ENCODE data around the gene ANKHD1. TPM values are rescaled to one million over a fixed set of nuclear protein-coding genes. Genes with fewer than 3 reads are reported as not detected.

Gene ANKHD1
- polyA plus RNA-seq, 1 donor from 2014 or later, result 61.8 TPM

DNA sequence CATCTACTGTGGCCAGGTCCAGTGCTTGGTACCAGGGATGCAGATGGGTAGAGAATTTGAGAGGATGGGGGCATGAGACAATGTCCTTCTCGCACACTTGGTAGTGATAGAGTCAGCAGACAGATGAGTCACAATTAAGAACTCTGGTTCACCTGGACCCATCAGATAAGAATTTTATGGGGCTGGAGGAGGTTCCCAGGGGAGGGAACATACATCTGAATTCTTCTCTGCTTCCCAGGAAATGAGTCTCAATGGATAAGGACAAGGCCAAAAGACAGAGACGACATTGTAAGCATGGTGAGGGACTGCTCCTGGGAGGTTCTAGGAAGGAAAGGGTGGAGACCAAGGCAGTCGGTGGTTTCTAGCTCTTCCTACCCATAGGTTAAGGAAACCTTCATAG is 36.4 kb upstream of the ANKHD1 start:
- H2AFZ ChIP-seq (ENCODE audit: low read depth, low read length), result no peak overlapping the region
- H3K36me3 ChIP-seq (ENCODE audit: insufficient read depth, low read length), result no peaks in the 10 kb centered on the region
- no peaks in the 10 kb centered on the region for H3K27me3 ChIP-seq (ENCODE audit: insufficient read depth, low read depth, low read length)
- H3K9me2 ChIP-seq (ENCODE audit: insufficient read depth, low read length), result no peaks in the 10 kb centered on the region
- no peaks in the 10 kb centered on the region for H4K20me1 ChIP-seq (ENCODE audit: insufficient read depth)
- H3F3A ChIP-seq (ENCODE audit: insufficient read depth, low read length, poor library complexity, severe bottlenecking), result no peaks in the 10 kb centered on the region
- no peaks in the 10 kb centered on the region for H3K79me2 ChIP-seq (replicated peaks; ENCODE audit: insufficient read depth, low read length)
- no peak for TF ChIP-seq SMC3 (conservative IDR thresholded peaks at IDR 0.05; ENCODE audit: poor library complexity)
- TF ChIP-seq EZH2 (IDR thresholded peaks at IDR 0.05; ENCODE audit: borderline replicate concordance, insufficient read depth, low read length, poor library complexity, severe bottlenecking), result no peak
- no peak for TF ChIP-seq RAD21 (conservative IDR thresholded peaks at IDR 0.05)
- TF ChIP-seq, protein P1, sequence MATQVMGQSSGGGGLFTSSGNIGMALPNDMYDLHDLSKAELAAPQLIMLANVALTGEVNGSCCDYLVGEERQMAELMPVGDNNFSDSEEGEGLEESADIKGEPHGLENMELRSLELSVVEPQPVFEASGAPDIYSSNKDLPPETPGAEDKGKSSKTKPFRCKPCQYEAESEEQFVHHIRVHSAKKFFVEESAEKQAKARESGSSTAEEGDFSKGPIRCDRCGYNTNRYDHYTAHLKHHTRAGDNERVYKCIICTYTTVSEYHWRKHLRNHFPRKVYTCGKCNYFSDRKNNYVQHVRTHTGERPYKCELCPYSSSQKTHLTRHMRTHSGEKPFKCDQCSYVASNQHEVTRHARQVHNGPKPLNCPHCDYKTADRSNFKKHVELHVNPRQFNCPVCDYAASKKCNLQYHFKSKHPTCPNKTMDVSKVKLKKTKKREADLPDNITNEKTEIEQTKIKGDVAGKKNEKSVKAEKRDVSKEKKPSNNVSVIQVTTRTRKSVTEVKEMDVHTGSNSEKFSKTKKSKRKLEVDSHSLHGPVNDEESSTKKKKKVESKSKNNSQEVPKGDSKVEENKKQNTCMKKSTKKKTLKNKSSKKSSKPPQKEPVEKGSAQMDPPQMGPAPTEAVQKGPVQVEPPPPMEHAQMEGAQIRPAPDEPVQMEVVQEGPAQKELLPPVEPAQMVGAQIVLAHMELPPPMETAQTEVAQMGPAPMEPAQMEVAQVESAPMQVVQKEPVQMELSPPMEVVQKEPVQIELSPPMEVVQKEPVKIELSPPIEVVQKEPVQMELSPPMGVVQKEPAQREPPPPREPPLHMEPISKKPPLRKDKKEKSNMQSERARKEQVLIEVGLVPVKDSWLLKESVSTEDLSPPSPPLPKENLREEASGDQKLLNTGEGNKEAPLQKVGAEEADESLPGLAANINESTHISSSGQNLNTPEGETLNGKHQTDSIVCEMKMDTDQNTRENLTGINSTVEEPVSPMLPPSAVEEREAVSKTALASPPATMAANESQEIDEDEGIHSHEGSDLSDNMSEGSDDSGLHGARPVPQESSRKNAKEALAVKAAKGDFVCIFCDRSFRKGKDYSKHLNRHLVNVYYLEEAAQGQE (IDR thresholded peaks at IDR 0.05; ENCODE audit: borderline replicate concordance), result no peak
- no peak for TF ChIP-seq EP300 (conservative IDR thresholded peaks at IDR 0.05; ENCODE audit: poor library complexity, severe bottlenecking)
- no peak for TF ChIP-seq MXI1 (conservative IDR thresholded peaks at IDR 0.05; ENCODE audit: poor library complexity, severe bottlenecking)
- TF ChIP-seq POLR2AphosphoS5 (IDR thresholded peaks at IDR 0.05), result no peak
- TF ChIP-seq, protein P2, sequence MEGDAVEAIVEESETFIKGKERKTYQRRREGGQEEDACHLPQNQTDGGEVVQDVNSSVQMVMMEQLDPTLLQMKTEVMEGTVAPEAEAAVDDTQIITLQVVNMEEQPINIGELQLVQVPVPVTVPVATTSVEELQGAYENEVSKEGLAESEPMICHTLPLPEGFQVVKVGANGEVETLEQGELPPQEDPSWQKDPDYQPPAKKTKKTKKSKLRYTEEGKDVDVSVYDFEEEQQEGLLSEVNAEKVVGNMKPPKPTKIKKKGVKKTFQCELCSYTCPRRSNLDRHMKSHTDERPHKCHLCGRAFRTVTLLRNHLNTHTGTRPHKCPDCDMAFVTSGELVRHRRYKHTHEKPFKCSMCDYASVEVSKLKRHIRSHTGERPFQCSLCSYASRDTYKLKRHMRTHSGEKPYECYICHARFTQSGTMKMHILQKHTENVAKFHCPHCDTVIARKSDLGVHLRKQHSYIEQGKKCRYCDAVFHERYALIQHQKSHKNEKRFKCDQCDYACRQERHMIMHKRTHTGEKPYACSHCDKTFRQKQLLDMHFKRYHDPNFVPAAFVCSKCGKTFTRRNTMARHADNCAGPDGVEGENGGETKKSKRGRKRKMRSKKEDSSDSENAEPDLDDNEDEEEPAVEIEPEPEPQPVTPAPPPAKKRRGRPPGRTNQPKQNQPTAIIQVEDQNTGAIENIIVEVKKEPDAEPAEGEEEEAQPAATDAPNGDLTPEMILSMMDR (IDR thresholded peaks at IDR 0.05; ENCODE audit: poor library complexity, severe bottlenecking), result no peak
- TF ChIP-seq TAF1 (IDR thresholded peaks at IDR 0.05; ENCODE audit: low read depth), result no peak
- no peak overlapping the region for H3K27ac ChIP-seq (ENCODE audit: low read length)
- no peak overlapping the region for H3K4me2 ChIP-seq (ENCODE audit: low read length)
- no peak overlapping the region for H3K9ac ChIP-seq (ENCODE audit: low read length)
- no peaks in the 10 kb centered on the region for H3K9me3 ChIP-seq (ENCODE audit: low read length)
- no peak overlapping the region for H3K4me3 ChIP-seq (ENCODE audit: low read length)

DNA sequence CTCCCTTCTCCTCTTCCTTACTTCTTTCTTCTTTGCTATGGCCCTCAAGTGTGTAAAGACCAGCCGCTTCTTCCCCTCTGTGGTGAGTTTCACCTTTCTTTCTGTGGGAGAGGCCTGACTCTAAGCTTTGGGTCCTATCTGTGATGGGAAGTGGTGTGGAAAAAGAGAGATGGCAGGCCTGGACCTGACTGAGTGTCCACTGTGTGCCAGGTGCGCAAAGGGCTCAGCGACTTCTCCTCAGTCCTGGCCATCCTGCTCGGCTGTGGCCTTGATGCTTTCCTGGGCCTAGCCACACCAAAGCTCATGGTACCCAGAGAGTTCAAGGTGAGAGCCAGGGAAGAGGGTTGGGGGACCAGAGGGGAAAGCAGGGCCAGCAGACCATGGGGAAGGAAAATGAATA is 35.7 kb upstream of the ANKHD1 start:
- Histone ChIP-seq H2AFZ (ENCODE audit: low read depth, low read length) (no peak overlapping the region), H3K4me2 (ENCODE audit: low read length) (no peak overlapping the region), H3F3A (ENCODE audit: insufficient read depth, low read length, poor library complexity, severe bottlenecking) (no peaks in the 10 kb centered on the region), H3K9me2 (ENCODE audit: insufficient read depth, low read length) (no peaks in the 10 kb centered on the region), H3K36me3 (ENCODE audit: insufficient read depth, low read length) (no peaks in the 10 kb centered on the region), H3K9ac (ENCODE audit: low read length) (no peak overlapping the region), H3K4me3 (ENCODE audit: low read length) (no peak overlapping the region), H3K27ac (ENCODE audit: low read length) (no peak overlapping the region), H3K9me3 (ENCODE audit: low read length) (no peaks in the 10 kb centered on the region), H4K20me1 (ENCODE audit: insufficient read depth) (no peaks in the 10 kb centered on the region), H3K27me3 (ENCODE audit: insufficient read depth, low read depth, low read length) (no peaks in the 10 kb centered on the region), H3K79me2 (replicated peaks; ENCODE audit: insufficient read depth, low read length) (no peaks in the 10 kb centered on the region)
- TF ChIP-seq SMC3 (conservative IDR thresholded peaks at IDR 0.05; ENCODE audit: poor library complexity) (no peak), TAF1 (IDR thresholded peaks at IDR 0.05; ENCODE audit: low read depth) (no peak), EP300 (conservative IDR thresholded peaks at IDR 0.05; ENCODE audit: poor library complexity, severe bottlenecking) (no peak)
